ENCODE results near the gene CCDC188.

The CCDC188 gene

DNA sequence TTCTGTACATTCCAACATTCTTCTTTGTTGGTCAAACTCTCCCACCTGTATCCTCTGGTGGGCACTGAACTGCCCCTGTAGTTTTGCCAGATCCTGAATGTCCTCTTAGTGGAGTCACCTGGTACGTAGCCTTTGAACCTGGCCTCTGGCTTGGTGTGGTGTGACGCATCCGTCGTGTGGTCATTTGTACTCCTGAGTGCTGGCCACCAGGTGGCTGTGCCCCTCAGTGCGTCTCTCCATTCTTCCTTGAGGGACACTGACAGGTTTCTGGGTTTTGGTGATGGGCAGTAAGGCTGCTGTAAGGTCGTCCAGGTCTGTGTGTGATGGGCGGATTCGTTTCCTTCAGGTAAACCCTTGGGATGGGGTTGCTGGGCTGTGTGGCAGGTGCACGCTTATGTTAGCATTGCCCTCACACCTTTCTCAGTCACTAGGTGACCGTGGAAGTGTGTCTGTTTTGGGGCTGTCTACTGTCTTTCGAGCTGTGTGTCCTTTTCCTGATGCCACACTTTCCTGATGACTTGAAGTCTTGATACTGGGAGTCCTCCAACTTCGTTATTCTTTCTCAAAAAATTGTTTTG is 48.6 kb downstream of the CCDC188 start:
- DNase-seq, result no peak

DNA sequence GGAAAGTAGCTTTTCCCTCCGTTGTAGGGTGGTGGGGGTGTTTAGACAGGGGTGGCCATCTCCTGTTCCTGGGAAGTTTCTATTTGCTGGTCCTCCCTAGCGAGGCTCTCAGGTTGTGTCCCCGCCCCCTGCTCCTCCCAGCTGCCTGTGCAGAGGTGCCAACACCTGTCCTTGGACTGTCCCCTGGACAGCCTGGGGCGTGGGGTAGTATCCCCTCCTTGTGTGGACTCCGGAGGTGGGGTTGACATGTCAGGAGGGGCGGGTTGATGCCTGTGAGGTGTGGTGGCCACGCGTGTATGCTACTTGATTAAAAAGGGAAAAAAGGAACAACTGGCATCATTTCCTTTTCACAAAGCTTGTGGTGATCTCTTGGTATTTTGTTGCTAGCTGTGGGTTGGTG is 49.2 kb downstream of the CCDC188 start:
- no peak for DNase-seq

DNA sequence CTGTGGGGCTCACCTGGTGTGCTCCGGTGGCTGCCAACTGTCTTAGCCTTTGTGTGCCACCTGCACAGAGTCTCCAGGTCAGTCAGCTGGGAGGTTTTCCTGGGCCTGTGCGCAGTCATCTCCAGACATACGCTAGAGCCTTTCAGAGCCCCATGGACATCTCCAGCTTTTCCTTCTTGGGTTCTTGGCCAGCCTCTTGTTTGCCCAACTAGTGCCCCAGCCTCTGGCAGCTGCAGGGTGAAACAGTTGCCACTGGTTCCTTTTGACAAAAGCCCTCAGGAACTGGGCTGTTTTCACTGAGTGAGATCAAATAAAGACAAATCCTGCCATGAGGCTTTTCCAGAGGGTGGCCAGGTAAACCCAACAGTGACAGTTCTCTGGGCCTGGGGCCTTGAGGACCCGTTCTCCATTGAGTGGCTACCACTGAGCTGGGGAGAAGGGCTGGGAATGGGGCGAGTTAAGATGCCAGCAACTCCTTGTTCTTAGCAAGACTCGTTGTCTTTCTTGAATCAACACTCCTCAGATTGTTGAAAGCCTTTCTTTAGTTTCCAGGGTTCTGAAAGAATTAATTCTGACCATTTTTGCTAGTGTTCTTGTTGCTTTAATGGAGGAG is 51.6 kb downstream of the CCDC188 start:
- no peak for DNase-seq

Data from NCI-H2227 treated with DMSO at 0.1 percent for 48 hours (cell line).